HG03460 (cell line): ENCODE results near the gene TSPAN18.

Experiments
- ATAC-seq: cut with Tn5 transposase; IDR thresholded peaks from one replicate; pipeline ENCODE4 v1.9.1; 2021; ENCODE audit not compliant: unreplicated experiment

The TSPAN18 gene

GRCh38 chr11:44711113-44711786 lies 15.5 kb upstream of the TSPAN18 start:
- no peak for ATAC-seq

GRCh38 chr11:44711787-44712608 lies 14.8 kb upstream of the TSPAN18 start:
- no peak for ATAC-seq

GRCh38 chr11:44713022-44713421 lies 13.7 kb upstream of the TSPAN18 start:
- no peak for ATAC-seq

- ATAC-seq, result no peak
Measured at GRCh38 chr11:44716256-44716655, 10.5 kb upstream of the TSPAN18 start.

GRCh38 chr11:44718057-44718456 lies 8.7 kb upstream of the TSPAN18 start:
- no peak for ATAC-seq

GRCh38 chr11:44718612-44719390 lies 8.0 kb upstream of the TSPAN18 start:
- no peak for ATAC-seq

GRCh38 chr11:44725016-44725685 lies 1.6 kb upstream of the TSPAN18 start:
- no peak for ATAC-seq

GRCh38 chr11:44725757-44726282 lies 942 bp upstream of the TSPAN18 start:
- no peak for ATAC-seq

- ATAC-seq, result no peak
Measured at GRCh38 chr11:44727114-44727372, 281 bp downstream of the TSPAN18 start.

- ATAC-seq, result peak; percentile 45
Measured at GRCh38 chr11:44727373-44728287, 868 bp downstream of the TSPAN18 start.

GRCh38 chr11:44728491-44728910 lies 1.7 kb downstream of the TSPAN18 start:
- no peak for ATAC-seq

- ATAC-seq, result no peak
Measured at GRCh38 chr11:44729063-44729462, 2.3 kb downstream of the TSPAN18 start.

GRCh38 chr11:44729713-44730112 lies 3.0 kb downstream of the TSPAN18 start:
- no peak for ATAC-seq

GRCh38 chr11:44730775-44731174 lies 4.0 kb downstream of the TSPAN18 start:
- no peak for ATAC-seq

- no peak for ATAC-seq
Measured at GRCh38 chr11:44731685-44732430, 5.1 kb downstream of the TSPAN18 start.

GRCh38 chr11:44732564-44732963 lies 5.8 kb downstream of the TSPAN18 start:
- no peak for ATAC-seq

GRCh38 chr11:44733877-44734276 lies 7.1 kb downstream of the TSPAN18 start:
- no peak for ATAC-seq

- ATAC-seq, result no peak
Measured at GRCh38 chr11:44734843-44735381, 8.2 kb downstream of the TSPAN18 start.

- ATAC-seq, result no peak
Measured at GRCh38 chr11:44736791-44737190, 10.0 kb downstream of the TSPAN18 start.
